Astrocyte of the hippocampus (primary cell): Measurements from ENCODE around the gene SKIC8.

ENCODE experiments used
- DNase-seq: peaks from one replicate; pipeline ENCODE4 v3.0.0; 2011; ENCODE audit warnings: low read depth, low spot score

Gene SKIC8

DNA sequence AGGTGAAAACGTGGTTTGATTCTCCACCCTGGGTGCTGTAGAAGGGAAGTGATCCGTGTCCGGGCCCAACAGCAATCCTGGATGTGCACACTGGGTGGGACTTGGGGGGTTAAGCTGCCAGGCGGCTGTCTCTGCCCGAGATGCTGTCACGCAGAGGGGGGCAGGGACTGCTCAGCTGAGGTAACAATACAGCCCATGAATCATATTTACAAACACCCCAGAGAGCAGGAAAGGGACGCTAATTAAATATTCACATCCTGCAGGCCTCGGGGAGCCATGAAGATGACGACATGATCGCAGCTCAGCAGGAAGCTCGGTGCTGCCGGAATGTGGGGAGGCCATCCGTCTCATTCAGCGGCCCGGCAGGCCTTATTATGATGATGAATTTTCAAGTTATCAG lies 22.8 kb upstream of the SKIC8 start:
- peak; percentile 84 for DNase-seq

DNA sequence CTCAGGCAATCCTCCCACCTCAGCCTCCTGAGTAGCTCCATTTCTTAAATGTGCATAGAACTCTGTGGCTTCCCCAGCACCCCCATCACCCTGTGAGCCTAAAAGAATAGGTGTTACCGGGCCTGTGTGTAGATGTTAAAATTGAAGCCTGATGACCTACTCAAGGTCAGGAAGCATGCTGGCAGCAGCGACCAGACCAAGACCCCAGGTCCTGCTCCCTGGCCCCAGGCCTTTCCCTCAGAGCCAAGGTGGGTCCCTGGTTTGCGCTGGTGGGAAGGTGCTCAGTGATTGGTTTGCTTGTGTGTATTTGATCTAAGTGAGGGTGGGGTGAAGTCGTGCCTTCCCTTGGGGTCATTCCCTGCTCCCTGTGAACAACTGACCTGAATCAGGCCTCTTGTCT lies 22.4 kb upstream of the SKIC8 start:
- no peak for DNase-seq

DNA sequence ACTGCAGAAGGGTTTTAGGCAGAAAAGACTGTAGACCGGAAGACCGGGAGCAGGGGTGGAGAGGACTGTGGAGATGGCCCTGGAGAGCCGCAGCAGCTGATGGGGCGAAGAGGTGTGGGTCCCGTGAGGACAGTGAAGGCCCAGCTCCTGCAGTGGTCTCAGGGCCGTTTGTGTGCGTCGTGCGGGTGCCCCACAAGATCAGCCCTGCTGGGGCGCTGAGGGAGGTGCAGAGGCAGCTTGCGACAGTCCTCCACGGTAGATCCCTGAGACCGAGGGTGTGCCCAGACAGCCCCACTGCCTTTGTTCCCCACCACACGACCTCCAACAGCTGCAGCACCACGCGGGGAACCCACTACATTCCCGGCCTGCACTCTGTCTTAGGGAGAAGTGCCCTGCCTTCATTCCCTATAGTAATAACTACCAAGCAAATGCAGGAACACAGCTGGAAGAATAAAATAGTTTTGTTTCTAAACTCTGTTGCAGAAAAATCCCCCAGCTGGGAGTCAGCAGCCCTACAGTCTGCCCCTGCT lies 21.7 kb upstream of the SKIC8 start:
- DNase-seq, result no peak

DNA sequence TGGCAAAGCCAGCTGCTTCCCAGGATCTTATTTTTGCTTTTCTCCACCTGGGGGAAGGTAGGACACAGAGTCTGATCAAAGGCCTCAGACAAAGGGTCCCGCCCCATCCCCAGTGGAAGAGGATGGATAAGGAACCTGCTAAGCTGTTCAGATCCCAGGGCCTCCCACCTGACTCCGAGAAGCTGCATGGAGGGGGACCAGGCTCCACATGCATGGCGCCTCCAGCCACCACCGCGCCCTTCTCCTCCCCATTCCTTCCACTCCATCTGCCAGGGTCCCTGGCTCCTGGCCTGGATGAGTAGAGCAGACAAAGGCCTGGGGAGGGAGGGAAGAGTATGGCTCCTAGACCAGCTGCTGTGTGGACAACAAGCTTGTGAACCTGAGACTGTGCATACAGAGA lies 20.8 kb upstream of the SKIC8 start:
- DNase-seq, result no peak

DNA sequence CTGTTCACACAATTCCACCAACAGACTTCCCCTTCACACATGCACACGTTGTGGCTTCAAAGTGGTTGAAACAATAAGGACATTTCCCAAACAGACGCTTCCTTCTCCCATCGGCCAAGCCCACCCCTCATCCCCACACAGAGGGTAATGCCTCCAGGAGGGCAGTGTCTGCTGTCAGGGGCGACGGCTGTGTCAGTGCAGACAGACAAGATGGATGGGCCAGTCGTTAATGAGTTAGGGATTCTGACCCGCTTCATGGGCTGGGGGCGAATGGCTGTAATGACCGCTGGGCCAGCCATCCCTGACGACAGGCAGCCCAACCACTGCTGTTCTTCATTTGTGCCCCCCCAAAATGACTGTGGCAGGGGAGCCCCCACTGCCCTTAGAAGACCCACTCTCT lies 20.2 kb upstream of the SKIC8 start:
- no peak for DNase-seq

DNA sequence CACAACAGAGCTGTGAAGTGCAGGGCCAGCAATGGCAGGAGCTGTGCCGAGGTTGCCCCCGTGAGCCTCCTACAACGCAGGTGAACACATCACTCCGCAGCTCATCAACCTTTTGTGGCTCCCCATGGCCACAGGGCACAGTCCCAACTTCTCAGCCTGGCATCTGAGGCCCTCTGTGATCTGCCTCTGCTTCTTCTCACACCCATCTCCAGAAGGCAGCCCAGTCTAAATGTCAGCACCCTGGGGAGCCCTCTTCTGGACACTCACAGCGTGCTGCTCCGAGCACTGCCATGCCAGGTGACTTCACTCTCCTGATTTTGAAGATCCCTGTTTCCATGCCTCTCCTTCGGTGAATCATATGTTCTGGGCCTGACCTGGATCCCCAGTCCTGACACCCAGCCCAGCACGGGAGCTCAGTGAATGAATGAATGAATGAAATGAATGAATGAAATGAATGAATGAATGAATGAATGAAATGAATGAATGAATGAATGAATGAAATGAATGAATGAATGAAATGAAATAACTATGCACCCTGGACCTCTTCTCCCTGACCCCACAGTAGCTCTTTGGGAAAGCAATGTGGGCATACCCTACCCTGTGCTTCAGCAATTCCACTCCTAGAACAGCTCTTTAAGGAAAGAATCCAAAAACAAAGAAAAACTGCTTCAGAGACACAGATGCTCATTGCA lies 17.9 kb upstream of the SKIC8 start:
- no peak for DNase-seq

DNA sequence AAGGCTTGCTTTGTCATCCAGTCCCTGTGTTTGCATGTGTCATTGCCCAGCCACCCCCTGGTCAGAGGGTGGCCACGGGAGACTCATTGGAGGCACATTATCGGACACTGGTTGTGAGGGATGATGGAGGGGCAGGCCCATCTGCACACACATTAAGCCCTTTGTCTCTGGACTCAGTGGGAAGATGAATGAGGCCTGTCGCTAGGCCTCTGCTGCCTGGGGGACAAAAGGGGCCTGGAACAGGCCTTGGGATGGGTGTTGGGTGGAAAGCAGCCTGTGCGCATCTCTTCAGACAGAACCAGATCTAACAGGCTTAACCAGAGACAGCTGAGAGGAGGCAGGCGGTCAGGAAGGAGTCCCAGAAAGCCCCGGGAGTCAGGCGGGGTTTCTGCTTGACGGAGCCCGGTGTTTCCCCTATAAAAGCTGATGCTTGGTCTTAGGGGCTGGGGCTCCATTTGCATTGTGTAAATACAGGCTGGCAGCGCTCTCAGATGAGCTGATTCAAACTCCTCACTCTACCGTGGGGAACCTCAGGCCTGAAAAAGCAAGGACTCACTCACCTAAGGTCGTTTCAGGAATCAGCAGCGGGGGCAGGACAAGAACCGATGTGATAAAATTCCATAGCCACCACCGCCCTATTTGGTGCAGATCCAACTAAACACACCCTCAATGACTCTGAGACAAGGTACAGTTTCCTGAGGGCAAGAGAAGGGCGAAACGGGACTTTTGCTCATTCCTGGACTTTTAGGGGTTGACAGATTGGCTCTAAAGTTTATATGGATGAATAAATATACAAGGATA lies 17.1 kb upstream of the SKIC8 start:
- DNase-seq, result no peak

DNA sequence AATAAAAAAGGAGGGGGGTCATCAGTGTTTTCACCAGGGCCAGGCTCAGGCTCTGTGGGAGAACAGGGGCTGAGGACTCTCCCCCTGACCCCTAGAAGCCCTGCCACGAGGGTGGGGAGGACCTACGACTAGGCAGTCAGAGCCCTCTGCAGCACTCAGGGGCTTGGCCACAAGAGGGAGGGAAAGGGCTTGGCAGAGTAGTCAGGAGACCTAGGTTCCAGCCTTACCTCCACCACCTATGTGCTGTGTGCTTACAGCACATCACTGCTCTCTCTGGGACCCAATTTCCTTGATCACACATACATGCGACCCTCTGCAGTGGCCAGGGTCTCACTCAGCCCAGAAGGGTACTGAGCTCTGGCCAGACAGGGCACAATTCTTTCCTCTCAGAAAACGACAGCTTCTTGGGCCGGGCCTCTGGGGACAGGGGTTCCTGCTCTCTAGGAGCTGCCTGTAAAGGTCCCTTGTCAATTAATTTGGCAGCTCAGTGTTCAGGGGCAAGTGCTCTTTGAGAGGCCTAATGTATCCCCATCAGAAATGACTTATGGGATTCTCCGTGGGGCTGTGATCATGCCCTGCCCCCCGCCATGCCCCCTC lies 16.4 kb upstream of the SKIC8 start:
- DNase-seq, result peak; percentile 11

DNA sequence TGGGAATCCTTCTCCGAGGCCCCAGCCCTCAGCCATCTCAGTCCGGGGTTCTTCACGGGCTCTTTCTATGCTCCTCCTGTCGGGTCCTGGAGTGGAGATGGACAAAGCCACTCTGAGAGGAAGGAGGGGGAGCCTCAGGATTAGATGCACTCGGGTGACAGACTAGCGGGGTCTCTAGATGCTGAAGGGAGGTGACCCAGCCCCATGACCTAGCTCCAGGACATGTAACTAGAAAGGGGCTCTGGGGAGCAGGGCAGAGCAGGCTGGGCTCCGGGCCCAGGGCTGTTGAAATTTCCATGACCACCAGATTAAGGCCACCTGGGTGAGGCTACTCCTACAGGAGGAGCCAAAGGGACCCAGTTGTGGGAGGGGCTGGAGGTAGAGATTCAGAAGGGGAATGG lies 14.8 kb upstream of the SKIC8 start:
- no peak for DNase-seq

DNA sequence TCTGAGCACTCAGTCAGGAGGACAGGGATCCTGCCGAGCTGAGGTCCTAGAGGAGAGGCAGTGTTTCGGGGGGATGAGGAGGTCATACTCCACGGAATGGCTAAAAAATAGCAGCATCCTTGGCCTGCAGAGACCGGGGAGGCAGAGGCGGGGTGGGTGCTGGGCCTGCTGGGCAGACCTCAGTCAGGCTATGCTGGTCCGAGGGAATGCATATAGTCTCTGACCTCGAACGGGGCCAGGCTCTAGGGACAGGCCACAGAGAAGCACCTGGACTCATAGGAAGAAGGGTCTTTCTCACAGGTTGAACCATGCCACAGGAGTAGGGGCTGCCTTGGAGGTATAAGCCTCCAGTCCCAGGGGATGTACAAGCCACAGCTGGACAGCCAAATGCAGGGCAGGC lies 14.0 kb upstream of the SKIC8 start:
- no peak for DNase-seq

DNA sequence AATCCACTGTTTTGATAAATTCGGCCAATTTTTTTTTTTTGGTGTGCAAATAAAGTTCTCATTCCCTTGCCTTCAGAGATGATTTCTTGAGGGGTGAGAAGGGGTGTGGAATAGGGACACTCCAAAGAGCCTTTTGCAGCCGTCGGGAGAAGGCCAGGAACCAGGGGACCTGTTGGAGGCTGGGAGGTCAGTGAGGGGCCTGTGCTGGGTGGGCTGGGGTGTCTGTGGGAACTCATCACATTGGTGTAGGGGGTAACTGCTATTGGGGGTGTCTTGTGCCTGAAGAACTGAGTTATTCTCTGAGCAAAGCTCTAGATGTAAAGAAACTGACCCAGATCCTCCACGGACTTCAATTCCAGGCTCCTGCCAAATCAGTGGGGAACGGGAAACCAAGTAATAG lies 13.5 kb upstream of the SKIC8 start:
- no peak for DNase-seq

DNA sequence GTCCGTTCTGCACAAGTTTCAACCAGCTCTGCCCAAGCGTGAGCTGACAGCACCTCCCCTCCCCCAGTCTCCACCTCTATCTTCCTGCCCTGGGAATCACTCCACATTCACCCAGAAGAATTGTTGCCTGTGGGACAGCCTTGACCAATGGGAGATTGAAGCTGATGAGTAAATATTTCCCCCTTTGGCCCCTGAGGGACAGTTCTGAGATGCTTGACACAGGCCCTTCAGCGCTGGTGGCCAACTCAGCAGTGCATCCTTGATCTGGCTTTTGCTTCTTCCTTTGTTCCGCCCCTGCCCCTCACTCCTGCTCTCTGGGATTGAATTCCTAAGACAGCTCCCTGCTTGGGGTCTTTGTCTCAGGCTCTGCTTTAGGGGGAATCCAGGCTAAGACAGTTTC lies 13.1 kb upstream of the SKIC8 start:
- DNase-seq, result no peak

DNA sequence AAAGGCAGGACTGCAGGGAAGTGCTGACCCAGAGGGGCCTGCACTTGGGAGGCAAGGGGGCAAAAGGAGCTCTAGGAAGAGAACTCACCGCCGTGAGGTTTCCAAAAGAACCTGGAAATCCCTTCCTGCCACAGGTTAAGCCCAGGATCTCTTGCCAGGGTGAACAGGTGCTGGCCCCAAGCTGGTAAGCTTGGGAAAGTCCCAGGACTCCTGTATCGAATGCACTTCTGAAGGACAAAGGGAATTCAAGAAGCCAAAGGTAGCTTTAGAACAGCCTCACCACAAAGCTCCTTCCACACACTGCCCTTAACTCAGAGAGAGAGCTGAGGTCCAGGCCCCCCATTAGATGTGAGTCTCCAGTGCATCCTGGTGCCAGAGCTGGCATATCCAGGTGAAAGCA lies 11.9 kb upstream of the SKIC8 start:
- DNase-seq, result no peak

DNA sequence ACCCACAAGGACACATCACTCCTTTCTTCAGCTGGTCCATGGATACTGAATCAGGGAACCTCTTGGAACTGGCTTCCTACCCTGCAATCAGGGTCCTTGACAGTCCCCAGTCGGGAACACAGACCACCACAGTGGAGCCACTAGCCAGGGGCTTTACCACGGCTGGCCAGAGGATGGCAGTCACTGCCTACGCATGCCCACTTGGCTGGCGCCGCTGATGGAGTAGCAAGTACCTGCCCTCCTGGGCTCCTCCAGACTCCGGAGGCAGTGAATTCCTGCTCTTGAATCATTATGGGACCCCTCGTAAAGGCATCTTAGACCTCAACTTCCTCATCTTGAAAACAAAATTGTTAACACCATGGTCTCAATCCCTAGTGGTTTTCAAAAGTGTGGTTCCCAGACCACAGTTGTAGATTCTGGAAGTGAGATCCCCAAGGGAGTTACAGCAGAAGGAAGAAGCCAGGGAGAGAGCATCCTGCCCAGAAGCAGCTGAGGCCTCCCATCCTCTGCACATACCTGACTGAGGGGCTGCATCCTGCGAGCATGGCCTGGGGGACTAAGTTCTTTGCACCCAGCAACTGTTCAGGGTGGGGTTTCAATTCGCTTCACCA lies 9.1 kb upstream of the SKIC8 start:
- peak; percentile 88 for DNase-seq

DNA sequence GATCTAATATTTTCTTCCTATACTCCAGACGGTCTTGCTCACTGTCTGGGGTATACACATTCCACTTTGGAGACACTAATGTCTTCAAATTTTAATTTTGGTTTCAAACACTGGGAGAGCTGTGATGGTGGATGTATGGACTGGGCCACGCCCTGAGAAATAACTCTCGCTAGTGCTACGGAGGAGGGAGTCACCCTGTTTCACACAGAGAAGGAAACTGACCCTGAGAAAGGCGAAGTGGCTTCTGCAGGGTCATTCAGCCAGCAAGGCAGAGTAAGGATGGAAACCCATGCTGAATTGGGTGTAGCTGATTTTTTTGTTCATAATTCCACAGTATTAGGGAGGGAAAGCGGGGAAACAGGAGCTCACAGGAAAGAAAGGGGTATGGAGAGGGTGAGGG lies 8.6 kb upstream of the SKIC8 start:
- no peak for DNase-seq

DNA sequence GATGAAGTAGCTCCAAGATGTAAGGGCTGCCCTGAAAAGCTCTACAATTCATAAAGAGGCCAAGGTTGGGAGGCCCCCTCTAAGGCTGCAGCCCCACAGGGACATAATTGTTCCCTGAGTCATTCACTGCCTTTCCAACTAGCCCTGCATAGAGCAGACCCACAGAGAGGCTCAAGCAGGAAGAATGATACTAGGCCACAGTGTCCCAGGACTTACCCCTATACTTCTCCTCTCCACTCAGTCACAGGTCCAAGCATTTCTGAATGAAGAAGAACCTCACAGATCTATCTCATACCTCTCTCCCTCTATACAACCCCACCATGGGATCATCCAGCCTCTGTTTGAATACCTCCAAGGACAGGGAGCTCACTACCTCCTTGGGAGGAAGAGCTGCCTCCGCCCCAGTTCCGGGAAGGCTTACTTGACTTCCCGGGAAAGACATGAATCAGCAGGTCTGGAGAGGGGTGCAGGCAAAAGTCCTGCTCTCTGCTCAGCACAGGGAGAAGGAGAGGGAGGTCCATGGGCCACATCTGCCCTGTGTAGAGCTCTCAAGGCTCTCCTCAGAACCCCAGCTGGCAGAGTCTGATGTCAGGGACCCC lies 6.9 kb upstream of the SKIC8 start:
- DNase-seq, result peak; percentile 89

DNA sequence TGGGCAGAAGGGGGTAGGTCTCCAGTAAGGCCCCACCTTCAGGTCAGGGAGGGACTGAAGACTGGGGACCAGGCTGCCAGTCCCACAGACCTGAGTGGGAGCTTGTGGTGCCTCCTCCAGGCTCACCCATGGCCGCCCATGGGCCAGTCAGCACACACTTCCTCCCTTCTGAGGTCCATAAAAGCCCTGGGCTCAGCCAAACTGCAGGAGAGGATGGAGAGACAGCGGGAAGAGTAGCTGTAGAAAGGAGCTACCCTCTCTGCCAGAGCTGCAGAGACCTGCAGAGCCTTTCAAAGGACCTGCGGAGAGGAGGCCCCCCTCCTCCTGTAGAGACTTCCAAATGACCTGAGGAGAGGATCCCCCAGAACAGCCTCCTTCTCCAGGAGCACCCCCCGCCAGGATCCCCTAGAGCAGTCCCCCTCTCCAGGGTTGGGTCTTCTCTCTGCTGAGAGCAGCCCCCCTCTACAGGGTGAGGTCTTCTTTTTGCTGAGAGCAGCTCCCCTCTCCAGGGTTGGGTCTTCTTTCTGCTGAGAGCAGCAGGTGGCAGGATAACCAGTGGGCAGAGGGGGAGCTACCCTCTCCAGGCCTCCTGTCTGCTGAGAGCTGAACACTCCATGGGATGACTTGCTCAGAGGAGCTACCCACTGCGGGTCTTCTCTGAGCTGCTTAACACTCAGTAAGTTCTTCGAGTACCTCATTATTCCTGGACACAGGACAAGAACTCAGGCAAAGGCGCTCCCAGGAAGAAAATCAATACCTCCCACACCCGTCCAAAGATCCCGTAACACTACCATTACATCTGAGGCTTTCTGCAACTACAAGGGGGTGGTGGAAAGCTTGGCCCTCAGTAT lies 5.0 kb upstream of the SKIC8 start:
- DNase-seq, result no peak

DNA sequence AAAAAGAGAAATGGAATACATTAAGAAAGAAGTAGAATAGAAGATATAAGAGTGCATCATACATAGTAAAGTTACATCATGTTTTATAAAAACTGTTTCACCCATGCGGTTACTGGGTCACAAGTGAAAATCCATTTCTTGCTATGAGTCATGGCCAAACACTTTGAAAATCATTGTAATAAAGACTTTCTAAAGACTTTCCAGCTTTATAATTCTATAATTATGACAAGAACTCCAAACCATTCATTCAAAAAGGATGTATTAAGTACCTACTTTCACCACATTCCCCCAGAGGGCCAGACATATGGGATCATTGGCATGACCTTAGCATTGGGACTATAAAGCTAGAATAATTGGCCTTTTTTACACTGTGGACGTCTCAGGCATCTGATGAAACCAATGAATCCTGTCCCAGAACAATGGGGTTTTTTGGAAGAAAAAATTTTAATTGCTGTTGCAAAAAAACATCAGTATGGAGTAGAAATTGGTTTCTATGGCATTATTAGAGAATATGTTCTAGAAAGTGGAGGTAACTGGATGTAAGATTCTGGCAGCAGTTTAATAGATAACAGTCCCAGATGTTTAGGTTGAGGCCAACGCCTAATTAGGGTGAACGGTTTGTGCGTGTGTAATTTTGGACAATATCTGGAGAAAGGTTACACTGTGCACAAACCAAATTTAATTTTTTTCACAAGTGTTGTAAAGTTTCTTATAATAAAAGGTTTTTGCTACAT lies 3.3 kb upstream of the SKIC8 start:
- DNase-seq, result peak; percentile 48

DNA sequence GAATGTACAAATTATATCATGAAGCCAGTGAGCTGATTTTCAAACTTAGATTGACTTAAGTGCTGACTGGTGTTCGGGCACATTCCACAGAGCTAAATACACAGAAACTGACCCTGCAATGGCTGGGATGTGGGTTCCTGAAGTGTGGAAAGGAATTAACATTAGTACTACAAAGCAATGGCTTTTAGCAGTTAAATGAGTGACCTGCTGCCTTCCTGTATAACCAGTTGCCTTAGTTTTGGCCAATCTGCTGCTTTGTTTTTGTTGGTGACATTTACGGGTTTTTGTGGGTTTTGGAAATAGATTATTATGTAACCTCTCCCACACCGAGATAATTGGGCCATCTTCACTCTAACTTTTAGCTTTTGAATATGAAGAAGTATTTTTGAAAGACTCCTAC lies 2.4 kb upstream of the SKIC8 start:
- peak; percentile 33 for DNase-seq

DNA sequence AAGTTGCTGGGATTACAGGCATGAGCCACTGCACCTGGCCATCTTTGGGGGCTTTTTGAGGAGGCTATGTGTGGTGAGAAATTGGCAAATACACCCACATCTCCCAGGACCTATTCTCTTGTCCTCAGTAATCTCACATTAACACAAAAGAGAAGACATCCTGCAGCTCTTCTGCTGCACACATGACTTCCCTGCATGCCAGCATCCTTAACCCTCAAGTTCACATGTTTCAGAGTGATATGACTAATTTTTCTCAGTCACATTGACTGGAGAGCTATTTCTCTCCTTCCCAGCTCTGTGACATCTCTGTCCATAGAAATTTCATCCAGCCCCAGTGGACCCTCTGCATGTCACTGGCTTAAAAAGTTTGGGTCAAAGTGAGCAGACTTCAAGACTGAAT lies 1.9 kb upstream of the SKIC8 start:
- no peak for DNase-seq
